NT2/D1 (cell line): ENCODE results near the gene UMAD1.

Experiments used
- DNase-seq: peaks from one replicate; pipeline ENCODE4 v3.0.0-alpha.2; 2011; ENCODE audit warnings: low read depth, low spot score
- H3K27me3 ChIP-seq: 2 replicates; pipeline ENCODE4 v1.6.0; 2011; ENCODE audit warnings: mild to moderate bottlenecking; ENCODE audit not compliant: insufficient read length, insufficient read depth
- H3K36me3 ChIP-seq: 2 replicates; pipeline ENCODE4 v1.6.1; 2011; ENCODE audit warnings: mild to moderate bottlenecking, low read length, mixed read lengths; ENCODE audit not compliant: insufficient read depth, insufficient read length
- H3K4me1 ChIP-seq: 2 replicates; pipeline ENCODE4 v1.5.1; 2011; ENCODE audit not compliant: insufficient read depth, insufficient read length
- H3K4me3 ChIP-seq: 2 replicates; pipeline ENCODE4 v1.5.1; 2011; ENCODE audit warnings: low read depth; ENCODE audit not compliant: insufficient read length
- H3K9ac ChIP-seq: 2 replicates; pipeline ENCODE4 v1.6.0; 2011; ENCODE audit warnings: low read depth; ENCODE audit not compliant: insufficient read length
- H3K9me3 ChIP-seq: 2 replicates; pipeline ENCODE4 v1.5.1; 2011; ENCODE audit warnings: mild to moderate bottlenecking, low read length; ENCODE audit not compliant: insufficient read depth
- SUZ12 ChIP-seq: IDR thresholded peaks from 2 replicates; pipeline ENCODE4 v1.6.1; 2011; ENCODE audit not compliant: insufficient read length, insufficient read depth; ENCODE audit errors: extremely low read depth
- YY1 ChIP-seq: IDR thresholded peaks from 2 replicates; pipeline ENCODE4 v1.6.1; 2011; ENCODE audit not compliant: insufficient read length, insufficient read depth
- ZNF274 ChIP-seq: IDR thresholded peaks from 2 replicates; pipeline ENCODE4 v1.6.1; 2011; ENCODE audit warnings: mild to moderate bottlenecking, low read depth, low read length

Gene UMAD1

DNA sequence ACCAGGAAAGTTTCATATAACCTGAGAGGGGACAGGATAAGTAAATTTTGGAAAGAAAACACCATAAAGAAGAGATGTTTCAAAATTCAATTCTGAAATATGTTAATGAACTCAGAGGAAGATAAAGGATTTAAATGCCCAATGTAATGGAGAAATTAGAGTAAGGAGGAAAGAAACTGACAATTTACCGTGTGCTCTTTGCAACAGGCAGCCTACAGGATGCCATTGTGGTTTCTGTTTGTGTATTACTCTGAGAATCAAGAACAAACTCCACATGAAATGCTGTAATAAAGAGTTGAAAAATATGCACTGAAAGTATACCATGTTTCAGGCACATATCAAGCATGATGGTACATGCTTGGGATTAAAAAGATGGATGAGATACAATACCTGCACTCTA is 283.3 kb downstream of the UMAD1 start:
- H3K4me1 ChIP-seq = no peaks in the 10 kb centered on the region
- H3K9ac ChIP-seq = no peak overlapping the region
- H3K36me3 ChIP-seq = no peaks in the 10 kb centered on the region
- no peaks in the 10 kb centered on the region for H3K27me3 ChIP-seq
- no peak overlapping the region for H3K4me3 ChIP-seq
- DNase-seq = no peak
- H3K9me3 ChIP-seq = 0 out of 2 replicates have a peak, but pooled peaks cover 6% of the 10 kb centered on the region
- TF ChIP-seq YY1 (no peak), SUZ12 (no peak), ZNF274 (no peak)

DNA sequence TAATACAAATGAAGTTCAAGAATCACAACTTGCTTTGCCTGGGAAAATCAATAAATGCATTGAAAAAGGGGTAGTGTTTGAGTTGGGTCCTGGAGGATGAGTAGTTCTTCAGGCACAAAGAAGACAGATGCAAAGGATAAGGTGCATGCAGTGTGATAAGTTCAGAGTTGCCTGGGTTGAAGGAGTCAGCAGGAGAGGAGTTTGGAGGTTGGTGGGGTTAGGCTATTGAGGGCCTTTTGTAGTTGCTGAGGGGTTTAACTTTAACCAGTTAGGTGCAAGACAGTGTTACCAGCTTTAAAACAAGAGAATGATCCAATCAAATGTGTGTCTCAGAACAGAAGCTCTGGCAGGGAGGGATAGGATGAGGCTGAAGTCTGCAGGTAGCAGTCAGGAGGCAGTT is 283.8 kb downstream of the UMAD1 start:
- H3K4me3 ChIP-seq = no peak overlapping the region
- H3K27me3 ChIP-seq = no peaks in the 10 kb centered on the region
- no peaks in the 10 kb centered on the region for H3K4me1 ChIP-seq
- no peaks in the 10 kb centered on the region for H3K36me3 ChIP-seq
- H3K9ac ChIP-seq = no peak overlapping the region
- 0 out of 2 replicates have a peak, but pooled peaks cover 6% of the 10 kb centered on the region for H3K9me3 ChIP-seq
- no peak for TF ChIP-seq SUZ12
- no peak for TF ChIP-seq YY1
- no peak for TF ChIP-seq ZNF274
- DNase-seq = no peak
